ENCODE results near the gene R3HCC1L.

Gene R3HCC1L

DNA sequence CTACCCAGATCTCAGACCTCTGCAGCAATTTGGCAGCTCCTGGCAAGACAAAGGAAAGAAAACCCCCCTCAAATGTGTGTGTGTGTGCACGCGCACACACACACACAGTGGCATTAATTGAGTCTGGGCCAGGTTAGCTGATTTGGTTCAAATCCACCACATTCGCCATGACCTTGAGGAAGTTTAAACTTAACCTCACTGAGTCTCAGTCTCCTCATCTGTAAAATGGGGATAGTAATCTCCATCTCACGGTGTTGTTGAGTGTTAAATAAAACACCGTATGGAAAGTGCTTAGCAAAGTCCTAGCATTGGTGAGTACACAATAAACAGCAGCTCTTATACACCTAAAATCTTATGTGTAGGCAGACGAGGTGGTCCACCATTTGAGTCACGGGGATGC lies 128.6 kb downstream of the R3HCC1L start:
- DNase-seq, result no peak

DNA sequence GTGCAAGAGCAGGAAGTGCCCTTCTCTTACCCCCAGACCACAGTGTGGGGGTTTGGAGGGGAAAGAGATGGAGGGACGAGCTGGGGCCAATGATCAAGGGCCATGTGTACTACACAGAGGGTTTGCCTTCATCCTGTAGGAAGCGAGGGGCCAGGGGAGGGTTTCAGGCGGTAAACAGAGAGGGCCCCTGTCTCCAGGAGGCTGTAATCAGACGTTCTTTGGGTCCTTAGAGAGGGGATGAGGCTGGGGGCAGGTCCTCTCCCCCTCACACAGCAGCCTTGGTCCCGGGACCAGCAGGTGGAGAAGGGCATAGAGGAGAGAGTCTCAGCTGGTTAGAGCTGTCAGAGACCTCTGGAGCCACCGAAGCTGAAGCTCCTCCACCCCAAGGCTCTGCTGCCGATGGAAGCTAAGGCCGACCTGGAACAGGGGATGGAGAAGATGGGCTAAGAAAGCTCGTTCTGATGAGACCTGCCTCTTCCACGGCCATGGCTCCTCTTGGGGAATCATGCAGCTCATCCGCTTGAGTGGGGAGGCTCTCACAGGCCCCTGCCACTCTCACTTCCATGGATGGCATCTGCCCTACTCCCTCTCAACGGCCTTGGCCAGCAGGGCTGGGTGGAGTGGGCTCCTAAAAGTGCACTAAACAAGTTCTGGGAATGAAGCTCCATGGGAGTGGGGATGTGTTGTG lies 130.1 kb downstream of the R3HCC1L start:
- DNase-seq, result no peak

- DNase-seq, result no peak
These were observed 131.2 kb downstream of the R3HCC1L start for GRCh38 chr10:98265403-98266378.

- no peak for DNase-seq
These were observed 132.2 kb downstream of the R3HCC1L start for GRCh38 chr10:98266647-98267046.

DNA sequence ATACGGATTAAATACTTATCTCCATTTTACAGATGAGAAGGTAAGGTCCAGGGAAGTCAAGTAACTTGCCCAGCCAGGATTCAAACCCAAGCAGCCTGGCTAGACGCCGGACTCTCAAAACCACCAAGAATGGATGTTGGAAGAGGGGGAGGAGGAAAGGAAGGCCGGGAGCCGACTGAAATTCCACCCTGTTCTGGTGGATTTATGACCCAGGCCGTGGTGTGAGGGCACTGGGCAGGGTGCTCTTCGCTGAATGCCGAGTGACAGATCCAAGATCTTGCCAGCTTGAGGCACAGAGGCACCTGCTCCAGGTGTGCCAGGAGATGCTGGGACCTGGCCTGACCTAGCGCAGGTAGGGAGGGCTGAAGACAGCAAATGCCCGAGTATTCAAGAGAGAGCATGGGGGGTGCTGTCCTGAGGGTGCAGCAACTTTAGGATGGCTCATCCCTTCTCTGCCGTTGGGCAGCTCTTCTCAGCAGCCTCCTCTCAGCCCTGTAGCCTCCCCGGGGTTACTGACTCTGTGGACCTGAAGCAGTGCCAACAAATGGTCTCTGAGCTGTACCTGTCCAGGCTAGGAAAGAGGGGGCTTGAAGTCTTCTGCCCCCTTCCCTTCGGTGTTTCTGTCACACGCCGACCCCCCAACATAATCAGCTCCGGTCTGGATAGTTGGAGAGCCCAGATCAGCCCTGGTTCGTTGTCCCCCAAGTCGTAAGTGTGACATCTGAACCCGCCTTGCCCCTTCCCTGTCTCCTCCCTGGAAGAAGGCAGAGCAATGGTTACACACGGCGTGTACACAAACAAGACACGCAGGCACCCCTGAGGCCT lies 132.8 kb downstream of the R3HCC1L start:
- no peak for DNase-seq

DNA sequence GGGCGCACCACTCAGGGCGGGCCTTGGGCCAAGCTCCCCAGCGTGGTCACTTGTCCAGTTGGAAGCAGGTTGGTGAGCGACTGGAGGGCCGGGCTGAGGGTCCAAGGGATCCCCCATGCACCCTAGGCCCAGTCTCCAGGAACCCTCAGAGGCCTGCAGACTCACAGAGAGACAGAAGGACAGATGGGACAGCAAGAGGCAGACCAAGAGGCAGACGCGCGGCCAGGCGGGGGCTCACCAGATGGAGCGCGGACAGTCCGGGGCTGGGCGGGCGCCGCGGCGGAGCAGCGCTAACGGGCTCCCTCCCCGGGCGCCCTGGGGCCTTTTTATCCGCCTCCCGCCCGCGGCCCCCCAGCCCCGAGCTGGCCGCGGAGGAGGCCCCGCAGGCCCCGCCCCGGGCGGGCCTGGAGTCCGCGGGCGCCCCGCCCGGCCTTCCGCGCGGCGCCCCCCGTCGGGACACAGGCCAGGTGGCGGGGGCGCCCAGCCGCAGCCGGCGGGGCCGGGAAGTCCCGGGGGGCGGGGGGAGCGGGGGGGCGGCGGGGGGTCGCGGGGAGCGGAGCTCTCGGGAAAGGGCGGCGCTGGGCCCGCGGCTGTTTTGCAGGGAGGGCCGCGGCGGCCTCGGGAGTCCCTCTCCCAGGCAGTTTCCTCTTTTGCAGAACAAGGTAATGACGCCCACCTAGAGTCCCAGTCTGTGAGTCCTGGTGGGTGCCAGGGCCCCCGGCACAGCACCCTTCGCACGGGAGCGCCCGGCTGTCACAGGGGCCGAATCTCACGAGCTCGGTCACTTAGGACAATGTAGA lies 133.6 kb downstream of the R3HCC1L start, which contains the start of gene LOXL4:
LOXL4 (minus strand) TSS at position 301 of the 800 bp plus-strand sequence. CDS start 5,175 bp downstream, outside the sequence.
- DNase-seq, result no peak

GRCh38 chr10:98268694-98269431 lies 134.4 kb downstream of the R3HCC1L start:
- no peak for DNase-seq

DNA sequence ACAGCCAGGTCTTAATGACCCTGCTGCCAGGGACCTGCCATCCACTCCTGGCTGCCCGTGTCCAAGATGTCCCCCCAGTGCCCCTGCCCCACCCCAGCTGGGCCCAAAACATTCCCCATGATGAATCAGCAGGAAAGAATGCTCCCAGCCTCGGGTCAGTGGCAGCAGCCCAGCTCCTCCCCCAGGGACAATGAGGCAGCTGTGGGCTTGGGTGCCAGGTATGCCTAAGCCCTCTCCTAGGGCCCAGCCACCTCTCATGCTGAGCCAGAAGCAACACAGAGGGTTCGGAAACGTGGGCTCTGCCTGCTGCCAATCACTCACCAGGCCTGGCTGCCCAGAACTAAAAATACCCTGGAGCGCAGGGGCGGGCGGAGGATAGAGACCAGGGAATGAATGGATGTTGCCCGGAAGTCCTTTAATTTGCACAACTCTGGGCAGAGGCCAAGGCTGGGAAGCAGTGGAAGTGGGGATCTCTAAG lies 135.0 kb downstream of the R3HCC1L start:
- peak; percentile 61 for DNase-seq

GRCh38 chr10:98270073-98270740 lies 135.8 kb downstream of the R3HCC1L start:
- DNase-seq, result no peak

GRCh38 chr10:98270786-98271185 lies 136.3 kb downstream of the R3HCC1L start:
- DNase-seq, result no peak

- DNase-seq, result no peak
These were observed 137.8 kb downstream of the R3HCC1L start for GRCh38 chr10:98272245-98272644.

- DNase-seq, result no peak
These were observed 138.2 kb downstream of the R3HCC1L start for GRCh38 chr10:98272656-98273055.

GRCh38 chr10:98273057-98273850 lies 138.8 kb downstream of the R3HCC1L start:
- DNase-seq, result no peak

GRCh38 chr10:98274562-98274961 lies 140.1 kb downstream of the R3HCC1L start:
- DNase-seq, result no peak

- no peak for DNase-seq
These were observed 141.9 kb downstream of the R3HCC1L start for GRCh38 chr10:98276311-98276710.

- DNase-seq, result no peak
These were observed 151.0 kb downstream of the R3HCC1L start for GRCh38 chr10:98285416-98285815.

- no peak for DNase-seq
These were observed 152.0 kb downstream of the R3HCC1L start for GRCh38 chr10:98286419-98286818.

GRCh38 chr10:98287321-98287720 lies 152.9 kb downstream of the R3HCC1L start:
- no peak for DNase-seq

GRCh38 chr10:98289802-98290209 lies 155.3 kb downstream of the R3HCC1L start:
- no peak for DNase-seq

GRCh38 chr10:98292971-98293370 lies 158.5 kb downstream of the R3HCC1L start:
- DNase-seq, result no peak
